ENCODE measurements around the gene CADM1.

GRCh38 chr11:115202074-115202473 is 302.1 kb downstream of the CADM1 start:
- TF ChIP-seq CTCF (conservative IDR thresholded peaks at IDR 0.05; ENCODE audit: low read depth, low read length) (no peak), EZH2phosphoT487 (IDR thresholded peaks at IDR 0.05; ENCODE audit: borderline replicate concordance, low read length) (no peak)
